ENCODE results near the gene TOX4. TPM values are rescaled to one million over a fixed set of nuclear protein-coding genes. Genes with fewer than 3 reads are reported as not detected.

TOX4 gene
- total RNA-seq, 2 donors from 2014 or later = 68.9 to 72.4 TPM

Other genes with a start within 250 kb of the TOX4 start
- 1,000 to 10,000 TPM; 1,220 to 1,492 TPM for gene HNRNPC, start 207.8 kb upstream of the TOX4 start, total RNA-seq
- not detected for gene RPGRIP1, start 197.1 kb upstream of the TOX4 start, total RNA-seq
- gene SUPT16H, start 93.2 kb upstream of the TOX4 start, total RNA-seq = 100 to 1,000 TPM; 141 to 155 TPM
- gene CHD8, start 21.1 kb upstream of the TOX4 start, total RNA-seq = 100 to 1,000 TPM; 102 to 107 TPM
- 10 to 100 TPM; 44.5 to 45.4 TPM for gene RAB2B, start 236 bp upstream of the TOX4 start, total RNA-seq
- 10 to 100 TPM; 62.1 to 71.0 TPM for gene METTL3, start 34.1 kb downstream of the TOX4 start, total RNA-seq
- 1 to 10 TPM; 5.3 TPM for gene SALL2, start 49.2 kb downstream of the TOX4 start, total RNA-seq
- gene OR10G3, start 102.9 kb downstream of the TOX4 start, total RNA-seq = not detected
- not detected for gene OR10G2, start 157.7 kb downstream of the TOX4 start, total RNA-seq
- gene OR4E2, start 176.6 kb downstream of the TOX4 start, total RNA-seq = not detected
- not detected for gene OR4E1, start 196.6 kb downstream of the TOX4 start, total RNA-seq

Data from activated T-cell treated with anti-CD3 and anti-CD28 coated beads, Interleukin-2, amount 50 U/mL, for 72 hours (primary cell).